ENCODE data around the gene CYB5R2. TPM values are rescaled to one million over a fixed set of nuclear protein-coding genes. Genes with fewer than 3 reads are reported as not detected.

CYB5R2 gene
- total RNA-seq, 1 donor from 2014 or later: 17.7 TPM

DNA sequence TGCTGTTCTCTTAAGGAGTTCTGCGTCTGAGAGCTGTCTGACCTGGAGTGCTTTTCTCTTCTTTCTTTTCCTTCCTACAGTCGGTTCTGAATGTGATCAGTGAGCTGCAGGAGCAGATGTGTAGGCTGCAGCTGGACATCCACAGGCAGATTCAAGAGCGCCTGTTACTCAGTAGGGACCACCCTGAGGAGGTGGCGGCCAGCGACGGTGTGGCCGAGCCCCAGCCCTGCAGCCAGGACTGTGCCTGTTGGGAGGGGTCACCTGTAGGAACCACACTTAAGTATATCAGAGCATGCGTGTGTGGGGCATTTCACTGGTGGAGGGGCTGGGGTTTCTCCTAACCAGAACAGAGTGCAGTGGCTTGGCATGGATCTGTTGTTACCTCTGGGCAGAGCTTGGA is 56.3 kb downstream of the CYB5R2 start:
- TF ChIP-seq POLR2A (IDR thresholded peaks at IDR 0.05): no peak
- TF ChIP-seq POLR2AphosphoS5 (IDR thresholded peaks at IDR 0.05; ENCODE audit: insufficient read depth in 1 of 2, low read depth in 1 of 2): no peak
- TF ChIP-seq, protein P1, sequence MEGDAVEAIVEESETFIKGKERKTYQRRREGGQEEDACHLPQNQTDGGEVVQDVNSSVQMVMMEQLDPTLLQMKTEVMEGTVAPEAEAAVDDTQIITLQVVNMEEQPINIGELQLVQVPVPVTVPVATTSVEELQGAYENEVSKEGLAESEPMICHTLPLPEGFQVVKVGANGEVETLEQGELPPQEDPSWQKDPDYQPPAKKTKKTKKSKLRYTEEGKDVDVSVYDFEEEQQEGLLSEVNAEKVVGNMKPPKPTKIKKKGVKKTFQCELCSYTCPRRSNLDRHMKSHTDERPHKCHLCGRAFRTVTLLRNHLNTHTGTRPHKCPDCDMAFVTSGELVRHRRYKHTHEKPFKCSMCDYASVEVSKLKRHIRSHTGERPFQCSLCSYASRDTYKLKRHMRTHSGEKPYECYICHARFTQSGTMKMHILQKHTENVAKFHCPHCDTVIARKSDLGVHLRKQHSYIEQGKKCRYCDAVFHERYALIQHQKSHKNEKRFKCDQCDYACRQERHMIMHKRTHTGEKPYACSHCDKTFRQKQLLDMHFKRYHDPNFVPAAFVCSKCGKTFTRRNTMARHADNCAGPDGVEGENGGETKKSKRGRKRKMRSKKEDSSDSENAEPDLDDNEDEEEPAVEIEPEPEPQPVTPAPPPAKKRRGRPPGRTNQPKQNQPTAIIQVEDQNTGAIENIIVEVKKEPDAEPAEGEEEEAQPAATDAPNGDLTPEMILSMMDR (IDR thresholded peaks at IDR 0.05): no peak
- Histone ChIP-seq H3K27ac (no peak overlapping the region), H3K4me1 (peaks cover 8% of the 10 kb centered on the region), H3K27me3 (no peaks in the 10 kb centered on the region), H3K36me3 (peaks cover 0 to 19% of the 10 kb centered on the region in 2 donors), H3K9me3 (no peaks in the 10 kb centered on the region), H3K4me3 (no peak overlapping the region)
- no peak for DNase-seq (ENCODE audit: extremely low spot score in 2 of 2)
- intact Hi-C loops (cut with DNase I): no loop called here

Other genes starting within 250 kb of the CYB5R2 start
- 11.5 TPM for gene OLFML1, start 188.0 kb downstream of the CYB5R2 start, total RNA-seq
- gene PPFIBP2, start 159.5 kb downstream of the CYB5R2 start, total RNA-seq: 48.1 TPM
- gene OVCH2, start 33.0 kb upstream of the CYB5R2 start, total RNA-seq: not detected
- gene OR5P2, start 123.4 kb upstream of the CYB5R2 start, total RNA-seq: not detected
- 1.7 TPM for gene OR5P3, start 157.3 kb upstream of the CYB5R2 start, total RNA-seq

All from vagina (tissue), 2 donors.